GM12874 (cell line): ENCODE results near the gene ZNF683.

Experiments used
- CTCF ChIP-seq: IDR thresholded peaks from 2 replicates; pipeline ENCODE4 v1.5.1; 2011; ENCODE audit warnings: low read depth, mild to moderate bottlenecking, control low read depth, low read length, moderate library complexity; ENCODE audit not compliant: insufficient read depth

The ZNF683 gene

DNA sequence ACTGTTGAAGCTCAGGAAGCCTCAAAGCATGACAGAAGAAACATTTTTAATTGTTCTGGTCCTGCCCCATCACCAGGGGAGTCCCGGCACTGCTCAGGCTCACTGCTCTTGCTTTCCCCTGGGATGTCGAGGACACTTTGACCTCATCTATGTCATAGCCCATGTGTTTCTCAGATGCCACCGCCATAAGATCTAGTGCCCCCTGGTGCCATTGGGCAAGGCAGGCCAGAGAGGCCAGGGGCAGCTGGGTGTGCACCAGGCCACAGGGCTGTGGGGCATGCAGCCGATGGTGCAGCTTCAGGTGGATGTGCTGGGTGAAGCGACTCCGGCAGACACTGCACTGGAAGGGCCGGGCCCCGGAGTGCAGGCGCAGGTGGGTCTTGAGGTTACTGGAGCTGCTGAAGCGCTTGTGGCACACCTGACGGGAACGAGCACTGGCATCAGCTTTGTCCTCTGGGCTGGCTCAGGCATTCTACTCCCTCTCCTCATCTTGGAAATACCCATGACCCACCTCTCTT lies 10.9 kb downstream of the ZNF683 start:
- no peak for TF ChIP-seq CTCF

GRCh38 chr1:26360807-26361604 lies 11.5 kb downstream of the ZNF683 start:
- no peak for TF ChIP-seq CTCF

GRCh38 chr1:26359981-26360806 lies 12.4 kb downstream of the ZNF683 start:
- no peak for TF ChIP-seq CTCF

DNA sequence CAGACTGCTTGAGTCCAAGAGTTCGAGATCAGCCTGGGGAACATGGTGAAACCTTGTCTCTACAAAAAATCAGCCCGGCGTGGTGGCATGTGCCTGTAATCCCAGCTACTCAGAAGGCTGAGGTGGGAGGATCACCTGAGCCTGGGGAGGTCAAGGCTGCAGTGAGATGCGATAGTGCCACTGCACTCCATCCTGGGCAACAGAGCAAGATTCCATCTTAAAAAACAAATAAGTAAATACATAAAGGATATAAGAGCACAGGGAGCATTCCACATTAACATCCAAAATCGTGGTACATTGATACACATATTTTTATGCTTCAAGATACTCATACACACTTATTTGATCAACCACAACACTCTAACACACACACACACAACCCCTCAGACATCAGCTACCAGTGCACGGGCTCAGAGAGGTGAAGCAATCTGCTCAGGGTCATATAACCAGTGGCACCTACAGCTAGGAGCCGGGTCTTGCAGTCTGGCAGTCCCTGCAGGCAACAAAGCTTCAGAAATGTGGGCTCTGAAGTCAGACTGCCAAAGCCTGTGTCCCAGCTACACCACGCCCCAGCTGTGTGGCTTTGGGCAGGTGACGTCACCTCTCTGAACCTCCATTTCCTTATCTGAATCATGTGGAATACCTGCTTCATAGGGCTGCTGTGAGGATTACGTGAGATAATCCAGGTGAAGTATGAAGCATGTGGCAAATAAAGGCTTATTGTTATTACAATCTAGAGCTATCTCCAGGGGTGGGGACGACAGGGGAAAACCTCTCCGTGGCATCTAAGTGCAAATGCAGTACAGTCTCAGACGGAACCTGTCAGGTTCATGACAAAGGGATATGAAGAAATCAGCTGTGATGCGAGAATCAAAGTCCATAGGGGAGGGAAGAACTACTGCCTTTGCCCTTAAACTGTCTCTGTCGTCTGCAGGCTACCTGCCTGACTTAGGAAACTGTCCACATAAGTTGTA lies 13.9 kb downstream of the ZNF683 start:
- no peak for TF ChIP-seq CTCF

GRCh38 chr1:26357121-26357602 lies 15.4 kb downstream of the ZNF683 start:
- TF ChIP-seq CTCF: no peak

- TF ChIP-seq CTCF: no peak
Measured at GRCh38 chr1:26356106-26356505, 16.4 kb downstream of the ZNF683 start.
